ENCODE measurements around the gene COL18A1.

GRCh38 chr21:45506836-45507522 is 102.0 kb downstream of the COL18A1 start:
- no peak for TF ChIP-seq CTCF (IDR thresholded peaks at IDR 0.05; ENCODE audit: low read depth, low read length, missing input control)
- TF ChIP-seq YY1 (IDR thresholded peaks at IDR 0.05): no peak
- TF ChIP-seq MAX (IDR thresholded peaks at IDR 0.05): no peak
- TF ChIP-seq REST (IDR thresholded peaks at IDR 0.05): no peak

All from liver (tissue), 2 donors.